ENCODE results near the gene AIFM1.

Gene AIFM1

GRCh38 chrX:130080791-130081367, 84.8 kb downstream of the AIFM1 start:
- H3K4me3 ChIP-seq (ENCODE audit: low read depth, low read length), result no peak overlapping the region
- TF ChIP-seq CTCF (IDR thresholded peaks at IDR 0.05; ENCODE audit: insufficient read depth, low read depth, low read length, missing control alignments), result no peak
- DNase-seq (ENCODE audit: low read depth), result no peak

DNA sequence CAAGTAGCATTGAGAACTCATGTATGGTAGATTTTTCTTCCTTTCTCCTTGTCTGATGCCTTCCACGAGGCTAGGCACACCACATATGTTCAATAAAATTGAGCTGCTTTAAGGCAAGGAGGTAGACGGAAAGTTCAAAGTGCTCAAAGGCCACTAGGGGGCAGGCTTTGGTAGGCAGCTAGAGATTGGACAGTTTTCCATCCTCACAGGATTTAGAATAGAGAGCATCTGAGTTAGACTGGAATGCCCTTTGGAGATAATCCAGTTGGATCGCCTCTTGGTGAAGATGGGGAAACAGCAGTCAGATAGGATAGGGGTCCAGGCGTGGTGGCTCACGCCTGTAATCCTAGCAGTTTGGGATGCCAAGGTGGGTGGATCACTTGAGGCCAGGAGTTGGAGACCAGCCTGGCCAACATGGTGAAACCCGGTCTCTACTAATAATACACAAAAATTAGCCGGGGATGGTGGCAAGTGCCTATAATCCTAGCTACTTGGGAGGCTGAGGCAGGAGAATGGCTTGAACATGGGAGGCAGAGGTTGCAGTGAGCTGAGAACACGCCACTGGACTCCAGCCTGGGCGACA, 85.7 kb downstream of the AIFM1 start:
- no peak overlapping the region for H3K4me3 ChIP-seq (ENCODE audit: low read depth, low read length)
- DNase-seq (ENCODE audit: low read depth), result peak; percentile 72
- TF ChIP-seq CTCF (IDR thresholded peaks at IDR 0.05; ENCODE audit: insufficient read depth, low read depth, low read length, missing control alignments), result peak; percentile 68
